Spleen (tissue), 7 donors: ENCODE data around the gene NOP14.

Experiments used
- CTCF ChIP-seq, 11 experiments: fragments of 200-600 bp in 7 of 11; fragments of 450-650 bp in 4 of 11; sonication (generic) in 4 of 11; IDR thresholded peaks in 8 of 11; conservative IDR thresholded peaks in 3 of 11; 1 replicate in 7 of 11; 2 replicates in 4 of 11; pipeline versions ENCODE4 v1.4.0 to v1.8.0; 2016 to 2021; ENCODE audit warnings: antibody characterized with exemption in 11 of 11, inconsistent platforms in 4 of 11, mild to moderate bottlenecking in 1 of 11
- POLR2A ChIP-seq, 3 donors: fragments of 450-650 bp; IDR thresholded peaks; one replicate each; pipeline ENCODE4 v1.5.1; 2017; ENCODE audit warnings: antibody characterized with exemption in 3 of 3, mild to moderate bottlenecking in 1 of 3
- POLR2AphosphoS5 ChIP-seq, 3 donors: sonication (generic); formaldehyde crosslinking; IDR thresholded peaks; one replicate each; pipeline ENCODE4 v1.5.1; 2017; ENCODE audit warnings: antibody characterized with exemption in 3 of 3
- donor health status: DM: no; HTN: no; CAD: no; lungs with moderate emphysema.
- donor health status: DM: no; HTN: no; CAD: no.
- donor health status: DM: no; HTN: no; CAD: no.

GRCh38 chr4:2963175-2963965 lies at the start of gene NOP14, which contains the start of gene GRK4:
- TF ChIP-seq CTCF (IDR thresholded peaks at IDR 0.05 in 8 of 11, conservative IDR thresholded peaks at IDR 0.05 in 3 of 11) (peak in 8 of 11 experiments; percentile 24 to 67 (median 51)), POLR2A (IDR thresholded peaks at IDR 0.05) (peak in 1 of 3 donors; percentile 8), POLR2AphosphoS5 (IDR thresholded peaks at IDR 0.05) (peak; percentile 93 to 96 (median 95))
